Measurements from ENCODE around the gene ZNF638.

DNA sequence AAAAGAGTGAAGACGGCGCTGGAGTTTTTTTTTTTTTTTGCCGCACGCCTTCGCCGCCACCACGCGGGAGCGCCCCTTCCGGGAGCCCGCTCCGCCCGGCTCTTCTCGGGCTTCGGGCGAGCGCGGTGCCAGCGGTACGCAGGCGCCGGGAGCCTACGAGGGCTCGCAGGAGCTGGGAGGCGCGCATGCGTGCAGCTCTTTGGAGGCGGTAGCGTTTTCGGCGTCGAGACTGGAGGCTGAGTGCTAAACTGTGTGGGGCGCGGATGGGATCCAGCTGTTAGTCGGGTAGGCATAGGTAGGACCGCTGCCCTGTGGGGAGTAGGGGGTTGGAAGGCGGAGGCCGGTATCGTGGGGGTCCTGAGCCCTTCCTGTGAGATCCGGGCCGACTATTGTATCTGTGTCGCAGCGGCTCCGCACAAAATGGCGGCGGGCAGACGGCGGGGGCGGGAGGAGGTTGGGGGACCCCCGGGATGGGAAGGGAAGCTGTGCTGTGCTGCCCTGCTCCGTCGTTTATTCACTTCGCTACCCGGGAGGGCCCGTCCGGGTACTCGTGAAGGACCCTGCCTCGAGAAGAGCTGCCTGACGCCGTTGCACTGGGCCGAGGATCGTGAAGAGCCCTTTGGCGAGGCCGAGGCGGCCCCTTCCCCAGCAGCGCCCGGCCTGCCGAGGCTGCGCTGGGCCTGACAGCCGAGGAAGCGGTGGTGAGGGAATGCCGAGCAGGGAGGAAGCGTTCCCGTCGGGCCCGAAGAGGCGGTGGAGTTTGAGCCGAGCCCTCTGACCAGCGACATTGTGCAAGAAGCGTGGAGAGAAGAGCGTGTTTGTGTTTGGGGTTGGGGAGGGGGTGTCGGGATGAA lies at the start of gene ZNF638:
- TF ChIP-seq CTCF (conservative IDR thresholded peaks at IDR 0.05; ENCODE audit: low read length) (peak; percentile 64), EZH2phosphoT487 (IDR thresholded peaks at IDR 0.05; ENCODE audit: borderline replicate concordance) (no peak)

All from Loucy (cell line).